ENCODE measurements around the gene HSDL1. TPM values are rescaled to one million over a fixed set of nuclear protein-coding genes. Genes with fewer than 3 reads are reported as not detected.
A peak's percentile ranks its signal among the peaks of the same experiment; 100 is the strongest.

The HSDL1 gene
- total RNA-seq, 3 donors from 2014 or later, result 7.2 to 21.3 (median 11.0) TPM

- TF ChIP-seq CTCF (IDR thresholded peaks at IDR 0.05), result no peak
- Histone ChIP-seq H3K4me3 (no peak overlapping the region), H3K36me3 (ENCODE audit: low read depth) (peaks cover 4% of the 10 kb centered on the region), H3K4me1 (ENCODE audit: low read depth) (peaks cover 4% of the 10 kb centered on the region), H3K9me3 (no peaks in the 10 kb centered on the region)
- intact Hi-C loops (cut with DNase I, micrococcal nuclease), result no loop called here
- DNase-seq, result no peak
- no peak for ATAC-seq
These were observed 34.8 kb upstream of the HSDL1 start for GRCh38 chr16:84179612-84180320.

- Histone ChIP-seq H3K4me1 (ENCODE audit: low read depth) (peaks cover 4% of the 10 kb centered on the region), H3K9me3 (no peaks in the 10 kb centered on the region), H3K4me3 (no peak overlapping the region), H3K36me3 (ENCODE audit: low read depth) (peaks cover 4% of the 10 kb centered on the region)
- no peak for TF ChIP-seq CTCF (IDR thresholded peaks at IDR 0.05)
- intact Hi-C loops (cut with DNase I, micrococcal nuclease), result no loop called here
- ATAC-seq, result no peak
- DNase-seq, result no peak
These were observed 34.1 kb upstream of the HSDL1 start for GRCh38 chr16:84178892-84179611.

- H3K4me3 ChIP-seq, result no peak overlapping the region
- intact Hi-C loops (cut with DNase I, micrococcal nuclease), result no loop called here
- peaks cover 4% of the 10 kb centered on the region for H3K4me1 ChIP-seq (ENCODE audit: low read depth)
- H3K36me3 ChIP-seq (ENCODE audit: low read depth), result peaks cover 4% of the 10 kb centered on the region
- ATAC-seq (no peak), DNase-seq (no peak)
- no peaks in the 10 kb centered on the region for H3K9me3 ChIP-seq
- no peak for TF ChIP-seq CTCF (IDR thresholded peaks at IDR 0.05)
These were observed 33.3 kb upstream of the HSDL1 start for GRCh38 chr16:84178146-84178765.

- Histone ChIP-seq H3K4me3 (no peak overlapping the region), H3K4me1 (ENCODE audit: low read depth) (peaks cover 4% of the 10 kb centered on the region), H3K9me3 (no peaks in the 10 kb centered on the region), H3K36me3 (ENCODE audit: low read depth) (peaks cover 4% of the 10 kb centered on the region)
- intact Hi-C loops (cut with DNase I, micrococcal nuclease), result no loop called here
- no peak for DNase-seq
- no peak for ATAC-seq
- TF ChIP-seq CTCF (IDR thresholded peaks at IDR 0.05), result no peak
These were observed 32.7 kb upstream of the HSDL1 start for GRCh38 chr16:84177741-84178073.

GRCh38 chr16:84176192-84177053, 31.4 kb upstream of the HSDL1 start:
- DNase-seq, result no peak
- intact Hi-C loops (cut with DNase I, micrococcal nuclease), result no loop called here
- peak; percentile 12 for ATAC-seq
- no peak overlapping the region for H3K4me3 ChIP-seq
- no peak for TF ChIP-seq CTCF (IDR thresholded peaks at IDR 0.05)
- peaks cover 4% of the 10 kb centered on the region for H3K4me1 ChIP-seq (ENCODE audit: low read depth)
- H3K36me3 ChIP-seq (ENCODE audit: low read depth), result peaks cover 4% of the 10 kb centered on the region
- H3K9me3 ChIP-seq, result no peaks in the 10 kb centered on the region
